Sigmoid colon (tissue), 3 donors: ENCODE measurements around the gene MAGEC3.

ENCODE experiments used
- POLR2A ChIP-seq, 2 donors: fragments of 450-650 bp; IDR thresholded peaks; one replicate each; pipeline ENCODE4 v1.6.1; 2016; ENCODE audit warnings: antibody characterized with exemption in 2 of 2, mild to moderate bottlenecking in 2 of 2, moderate library complexity in 2 of 2
- TF ChIP-seq, protein P1 (sequence below), 4 experiments: fragments of 450-650 bp in 3 of 4; fragments of 200-600 bp in 1 of 4; IDR thresholded peaks; one replicate each; pipeline ENCODE4 v1.5.1; 2016 to 2019; ENCODE audit warnings: antibody characterized with exemption in 4 of 4, mild to moderate bottlenecking in 3 of 4, moderate library complexity in 2 of 4

DNA sequence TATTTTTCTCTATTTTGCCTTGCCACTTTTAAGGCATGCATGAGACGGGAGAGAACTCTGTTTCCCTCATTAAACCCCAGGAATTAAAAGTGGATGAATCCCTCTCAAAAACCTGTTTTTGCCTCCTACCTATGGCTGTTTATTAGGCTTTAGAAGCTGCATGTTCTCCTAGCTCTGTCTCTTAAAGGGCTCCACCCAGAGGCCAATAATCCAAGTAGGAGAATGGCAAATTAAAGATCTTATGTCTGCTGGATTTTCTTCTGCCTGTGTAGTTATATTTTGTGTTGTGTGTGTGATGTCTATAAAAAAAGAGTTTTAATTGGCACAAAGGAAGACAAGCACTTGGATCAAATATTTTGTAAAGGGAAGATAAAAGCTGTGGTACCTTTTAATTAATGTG is 98.0 kb downstream of the MAGEC3 start:
- TF ChIP-seq, protein P1, sequence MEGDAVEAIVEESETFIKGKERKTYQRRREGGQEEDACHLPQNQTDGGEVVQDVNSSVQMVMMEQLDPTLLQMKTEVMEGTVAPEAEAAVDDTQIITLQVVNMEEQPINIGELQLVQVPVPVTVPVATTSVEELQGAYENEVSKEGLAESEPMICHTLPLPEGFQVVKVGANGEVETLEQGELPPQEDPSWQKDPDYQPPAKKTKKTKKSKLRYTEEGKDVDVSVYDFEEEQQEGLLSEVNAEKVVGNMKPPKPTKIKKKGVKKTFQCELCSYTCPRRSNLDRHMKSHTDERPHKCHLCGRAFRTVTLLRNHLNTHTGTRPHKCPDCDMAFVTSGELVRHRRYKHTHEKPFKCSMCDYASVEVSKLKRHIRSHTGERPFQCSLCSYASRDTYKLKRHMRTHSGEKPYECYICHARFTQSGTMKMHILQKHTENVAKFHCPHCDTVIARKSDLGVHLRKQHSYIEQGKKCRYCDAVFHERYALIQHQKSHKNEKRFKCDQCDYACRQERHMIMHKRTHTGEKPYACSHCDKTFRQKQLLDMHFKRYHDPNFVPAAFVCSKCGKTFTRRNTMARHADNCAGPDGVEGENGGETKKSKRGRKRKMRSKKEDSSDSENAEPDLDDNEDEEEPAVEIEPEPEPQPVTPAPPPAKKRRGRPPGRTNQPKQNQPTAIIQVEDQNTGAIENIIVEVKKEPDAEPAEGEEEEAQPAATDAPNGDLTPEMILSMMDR (IDR thresholded peaks at IDR 0.05) = no peak
- TF ChIP-seq POLR2A (IDR thresholded peaks at IDR 0.05) = no peak
